Measurements from ENCODE around the gene MSH4. TPM values are rescaled to one million over a fixed set of nuclear protein-coding genes. Genes with fewer than 3 reads are reported as not detected.
A peak's percentile ranks its signal among the peaks of the same experiment; 100 is the strongest.

The MSH4 gene
- total RNA-seq, 1 experiment from 2014 or later = 1.0 TPM

DNA sequence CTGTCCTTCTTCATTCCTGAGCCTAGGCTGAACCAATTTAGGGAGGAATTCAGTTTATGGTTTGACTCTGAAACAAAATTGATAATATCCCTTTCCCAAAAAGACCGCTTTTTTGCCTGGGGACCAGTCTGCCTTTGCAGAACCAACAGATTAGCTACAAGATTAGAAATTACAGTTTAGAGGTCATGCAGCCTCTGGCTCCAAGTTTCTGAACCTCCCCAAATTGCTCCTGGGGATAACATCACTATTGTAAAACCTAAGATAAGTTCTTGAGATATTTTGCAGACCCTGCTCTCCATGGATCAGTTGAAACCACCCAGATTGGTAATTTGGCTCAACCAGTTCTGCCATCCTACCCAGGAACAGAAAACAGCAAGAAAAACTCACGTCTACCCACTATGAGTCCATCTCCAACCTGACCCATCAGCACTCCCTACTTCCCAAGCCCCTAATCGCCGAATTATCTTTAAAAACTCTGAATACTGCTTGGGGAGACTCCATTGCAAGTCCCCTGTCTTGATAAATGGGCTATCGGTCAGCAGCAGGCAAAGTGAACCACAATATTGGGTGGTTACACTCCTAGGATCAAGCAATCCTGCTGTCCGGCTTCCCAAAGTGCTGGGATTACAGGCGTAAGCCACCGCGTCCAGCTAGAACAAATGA lies 11.2 kb upstream of the MSH4 start:
- Histone ChIP-seq H3K9me3 (ENCODE audit: low read depth, low read length, poor library complexity, severe bottlenecking) (no peaks in the 10 kb centered on the region), H3K4me1 (ENCODE audit: insufficient read depth, low read length, poor library complexity, severe bottlenecking) (peaks cover 9% of the 10 kb centered on the region), H3K27me3 (replicated peaks; ENCODE audit: insufficient read depth, low read depth, low read length, poor library complexity) (no peaks in the 10 kb centered on the region), H3K36me3 (ENCODE audit: insufficient read depth, low read length, poor library complexity, severe bottlenecking) (peaks cover 32% of the 10 kb centered on the region), H3K4me3 (ENCODE audit: low read depth, low read length, poor library complexity, severe bottlenecking) (peak overlapping the region; percentile 67), H3K27ac (ENCODE audit: low read depth, low read length, poor library complexity, severe bottlenecking) (peak overlapping the region; percentile 86)
- DNase-seq (ENCODE audit: low spot score) = no peak
- no peak for TF ChIP-seq EZH2 (IDR thresholded peaks at IDR 0.05; ENCODE audit: borderline replicate concordance, low read depth, low read length, poor library complexity, severe bottlenecking)
- TF ChIP-seq, protein P1, sequence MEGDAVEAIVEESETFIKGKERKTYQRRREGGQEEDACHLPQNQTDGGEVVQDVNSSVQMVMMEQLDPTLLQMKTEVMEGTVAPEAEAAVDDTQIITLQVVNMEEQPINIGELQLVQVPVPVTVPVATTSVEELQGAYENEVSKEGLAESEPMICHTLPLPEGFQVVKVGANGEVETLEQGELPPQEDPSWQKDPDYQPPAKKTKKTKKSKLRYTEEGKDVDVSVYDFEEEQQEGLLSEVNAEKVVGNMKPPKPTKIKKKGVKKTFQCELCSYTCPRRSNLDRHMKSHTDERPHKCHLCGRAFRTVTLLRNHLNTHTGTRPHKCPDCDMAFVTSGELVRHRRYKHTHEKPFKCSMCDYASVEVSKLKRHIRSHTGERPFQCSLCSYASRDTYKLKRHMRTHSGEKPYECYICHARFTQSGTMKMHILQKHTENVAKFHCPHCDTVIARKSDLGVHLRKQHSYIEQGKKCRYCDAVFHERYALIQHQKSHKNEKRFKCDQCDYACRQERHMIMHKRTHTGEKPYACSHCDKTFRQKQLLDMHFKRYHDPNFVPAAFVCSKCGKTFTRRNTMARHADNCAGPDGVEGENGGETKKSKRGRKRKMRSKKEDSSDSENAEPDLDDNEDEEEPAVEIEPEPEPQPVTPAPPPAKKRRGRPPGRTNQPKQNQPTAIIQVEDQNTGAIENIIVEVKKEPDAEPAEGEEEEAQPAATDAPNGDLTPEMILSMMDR (conservative IDR thresholded peaks at IDR 0.05; ENCODE audit: low read depth, low read length) = no peak
- POLR2A ChIA-PET (ENCODE audit: low non-redundant PET) = interaction anchor here (0.6 to 0.8 kb wide), 4 partner anchors 18 to 1306 kb away, joined by 3 to 9 read pairs (median 5); no protein-coding TSS in a partner anchor
- CTCF ChIA-PET = interaction anchor here (1.0 kb wide), 1 partner anchor 439 kb away, joined by 3 read pairs; no protein-coding TSS in a partner anchor
- intact Hi-C loops (cut with micrococcal nuclease; ENCODE audit: unreplicated experiment) = loop anchor here (5.0 kb wide), 1 partner anchor 158 kb away; no protein-coding TSS in a partner anchor
- TSS peak; percentile 99 for BruUV-seq (replicated peaks)

GRCh38 chr1:75785983-75786853 lies 10.5 kb upstream of the MSH4 start, which contains the start of gene RABGGTB:
Gene RABGGTB, plus strand, starts transcription at chr1:75786256. Its CDS starts 16 bp downstream, at chr1:75786272.
- DNase-seq (ENCODE audit: low spot score) = peak; percentile 97
- Histone ChIP-seq H3K27ac (ENCODE audit: low read depth, low read length, poor library complexity, severe bottlenecking) (peak within 1 kb of the TSS; percentile 86), H3K36me3 (ENCODE audit: insufficient read depth, low read length, poor library complexity, severe bottlenecking) (peaks cover 40% of the 10 kb centered on the region), H3K9me3 (ENCODE audit: low read depth, low read length, poor library complexity, severe bottlenecking) (no peaks in the 10 kb centered on the region), H3K4me1 (ENCODE audit: insufficient read depth, low read length, poor library complexity, severe bottlenecking) (peaks cover 16% of the 10 kb centered on the region), H3K27me3 (replicated peaks; ENCODE audit: insufficient read depth, low read depth, low read length, poor library complexity) (no peaks in the 10 kb centered on the region), H3K4me3 (ENCODE audit: low read depth, low read length, poor library complexity, severe bottlenecking) (peak within 1 kb of the TSS; percentile 67)
- ChIA-PET CTCF (interaction anchor here (1.0 kb wide), 1 partner anchor 440 kb away, joined by 3 read pairs; no protein-coding TSS in a partner anchor), POLR2A (ENCODE audit: low non-redundant PET) (interaction anchor here (0.6 to 0.8 kb wide), 3 partner anchors 18 to 33 kb away, joined by 3 to 9 read pairs (median 5); no protein-coding TSS in a partner anchor)
- TF ChIP-seq, protein P1 (conservative IDR thresholded peaks at IDR 0.05; ENCODE audit: low read depth, low read length) = no peak
- no peak for TF ChIP-seq EZH2 (IDR thresholded peaks at IDR 0.05; ENCODE audit: borderline replicate concordance, low read depth, low read length, poor library complexity, severe bottlenecking)
- intact Hi-C loops (cut with micrococcal nuclease; ENCODE audit: unreplicated experiment) = loop anchor here (2.0 to 5.0 kb wide), 2 partner anchors 61 to 159 kb away; partner anchors contain the start of gene ACADM
- BruUV-seq (replicated peaks) = TSS peak; percentile 74

GRCh38 chr1:75786901-75787493 lies 9.7 kb upstream of the MSH4 start:
- H3K9me3 ChIP-seq (ENCODE audit: low read depth, low read length, poor library complexity, severe bottlenecking) = no peaks in the 10 kb centered on the region
- peaks cover 48% of the 10 kb centered on the region for H3K36me3 ChIP-seq (ENCODE audit: insufficient read depth, low read length, poor library complexity, severe bottlenecking)
- peaks cover 24% of the 10 kb centered on the region for H3K4me1 ChIP-seq (ENCODE audit: insufficient read depth, low read length, poor library complexity, severe bottlenecking)
- H3K27ac ChIP-seq (ENCODE audit: low read depth, low read length, poor library complexity, severe bottlenecking) = peak overlapping the region; percentile 86
- intact Hi-C loops (cut with micrococcal nuclease; ENCODE audit: unreplicated experiment) = loop anchor here (2.0 to 5.0 kb wide), 2 partner anchors 62 to 160 kb away; partner anchors contain the start of gene ACADM
- DNase-seq (ENCODE audit: low spot score) = no peak
- peak overlapping the region; percentile 67 for H3K4me3 ChIP-seq (ENCODE audit: low read depth, low read length, poor library complexity, severe bottlenecking)
- no peaks in the 10 kb centered on the region for H3K27me3 ChIP-seq (replicated peaks; ENCODE audit: insufficient read depth, low read depth, low read length, poor library complexity)
- no peak for TF ChIP-seq EZH2 (IDR thresholded peaks at IDR 0.05; ENCODE audit: borderline replicate concordance, low read depth, low read length, poor library complexity, severe bottlenecking)
- TF ChIP-seq, protein P1 (conservative IDR thresholded peaks at IDR 0.05; ENCODE audit: low read depth, low read length) = no peak
- ChIA-PET POLR2A (ENCODE audit: low non-redundant PET) (no interaction called here), CTCF (no interaction called here)
- no TSS peak for BruUV-seq (replicated peaks)
